ENCODE results near the gene STUM.

Gene STUM

GRCh38 chr1:226624526-226624925 lies 76.0 kb downstream of the STUM start:
- in situ Hi-C loops (cut with MboI; ENCODE audit: low sequenced_read_pairs) = no loop called here

- in situ Hi-C loops (cut with MboI; ENCODE audit: low sequenced_read_pairs) = no loop called here
Observed at GRCh38 chr1:226625326-226625725, 76.8 kb downstream of the STUM start.

GRCh38 chr1:226625832-226626576 lies 77.4 kb downstream of the STUM start:
- in situ Hi-C loops (cut with MboI; ENCODE audit: low sequenced_read_pairs) = no loop called here

GRCh38 chr1:226626577-226626956 lies 78.0 kb downstream of the STUM start:
- in situ Hi-C loops (cut with MboI; ENCODE audit: low sequenced_read_pairs) = no loop called here

- in situ Hi-C loops (cut with MboI; ENCODE audit: low sequenced_read_pairs) = no loop called here
Observed at GRCh38 chr1:226627050-226627755, 78.6 kb downstream of the STUM start.

- in situ Hi-C loops (cut with MboI; ENCODE audit: low sequenced_read_pairs) = no loop called here
Observed at GRCh38 chr1:226627924-226628611, 79.5 kb downstream of the STUM start.

- in situ Hi-C loops (cut with MboI; ENCODE audit: low sequenced_read_pairs) = no loop called here
Observed at GRCh38 chr1:226628612-226629155, 80.1 kb downstream of the STUM start.

- in situ Hi-C loops (cut with MboI; ENCODE audit: low sequenced_read_pairs) = no loop called here
Observed at GRCh38 chr1:226629210-226629895, 80.8 kb downstream of the STUM start.

GRCh38 chr1:226629896-226630550 lies 81.5 kb downstream of the STUM start:
- in situ Hi-C loops (cut with MboI; ENCODE audit: low sequenced_read_pairs) = loop anchor here (10.0 kb wide), 1 partner anchor 195 kb away; no protein-coding TSS in a partner anchor

- in situ Hi-C loops (cut with MboI; ENCODE audit: low sequenced_read_pairs) = loop anchor here (10.0 kb wide), 1 partner anchor 194 kb away; no protein-coding TSS in a partner anchor
Observed at GRCh38 chr1:226630592-226630991, 82.0 kb downstream of the STUM start.

- in situ Hi-C loops (cut with MboI; ENCODE audit: low sequenced_read_pairs) = loop anchor here (10.0 kb wide), 1 partner anchor 193 kb away; no protein-coding TSS in a partner anchor
Observed at GRCh38 chr1:226631229-226632000, 82.9 kb downstream of the STUM start.

GRCh38 chr1:226632169-226632879 lies 83.8 kb downstream of the STUM start:
- in situ Hi-C loops (cut with MboI; ENCODE audit: low sequenced_read_pairs) = loop anchor here (10.0 kb wide), 1 partner anchor 192 kb away; no protein-coding TSS in a partner anchor

- in situ Hi-C loops (cut with MboI; ENCODE audit: low sequenced_read_pairs) = loop anchor here (10.0 kb wide), 1 partner anchor 192 kb away; no protein-coding TSS in a partner anchor
Observed at GRCh38 chr1:226632922-226633351, 84.4 kb downstream of the STUM start.

GRCh38 chr1:226633541-226634165 lies 85.1 kb downstream of the STUM start:
- in situ Hi-C loops (cut with MboI; ENCODE audit: low sequenced_read_pairs) = loop anchor here (10.0 kb wide), 1 partner anchor 191 kb away; no protein-coding TSS in a partner anchor

- in situ Hi-C loops (cut with MboI; ENCODE audit: low sequenced_read_pairs) = loop anchor here (10.0 kb wide), 1 partner anchor 191 kb away; no protein-coding TSS in a partner anchor
Observed at GRCh38 chr1:226634166-226634588, 85.6 kb downstream of the STUM start.

- in situ Hi-C loops (cut with MboI; ENCODE audit: low sequenced_read_pairs) = loop anchor here (10.0 kb wide), 1 partner anchor 190 kb away; no protein-coding TSS in a partner anchor
Observed at GRCh38 chr1:226634611-226635246, 86.2 kb downstream of the STUM start.

- in situ Hi-C loops (cut with MboI; ENCODE audit: low sequenced_read_pairs) = loop anchor here (10.0 kb wide), 1 partner anchor 189 kb away; no protein-coding TSS in a partner anchor
Observed at GRCh38 chr1:226635456-226635941, 86.9 kb downstream of the STUM start.

Measured in HL-60/S4 treated with phorbol 12-myristate 13-acetate at 8.2 ng/mL for 4 days and 3 days (cell line).